ENCODE measurements around the gene TLE3.

DNA sequence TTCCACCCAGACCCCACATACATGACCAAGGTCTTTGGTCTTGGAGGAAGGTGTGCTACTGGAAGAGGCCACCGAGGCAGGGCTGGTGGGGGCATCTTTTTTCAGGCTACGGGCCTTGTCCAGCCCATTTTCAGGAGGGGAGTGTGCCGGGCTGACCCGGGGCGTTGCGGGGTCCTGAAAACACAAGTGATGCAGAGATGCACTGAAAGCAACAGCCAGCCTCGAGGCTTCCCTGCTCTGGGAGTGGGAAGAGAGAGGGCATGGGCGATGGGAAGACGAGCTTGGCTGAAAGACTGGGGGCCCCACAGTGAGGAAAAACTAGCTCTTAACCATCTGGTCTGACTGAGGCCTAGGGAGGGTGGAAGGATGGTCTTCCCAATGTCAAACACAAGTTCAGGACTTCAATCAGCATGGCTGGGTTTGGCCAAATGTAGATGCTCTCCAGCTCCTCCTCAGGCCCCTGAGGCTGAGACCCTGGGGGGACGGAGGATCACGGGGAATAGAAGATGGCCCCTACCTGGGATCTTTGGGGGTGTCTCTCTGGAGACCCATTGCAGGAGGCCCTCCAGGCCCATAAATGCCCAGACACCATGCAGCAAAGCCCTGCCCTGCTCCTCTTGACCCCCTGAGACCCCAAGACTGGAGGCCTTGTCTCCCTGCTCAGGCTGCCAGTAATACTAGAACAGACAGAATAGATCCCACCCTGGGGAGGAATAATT is 38.9 kb downstream of the TLE3 start:
- no peak for TF ChIP-seq POLR2A (IDR thresholded peaks at IDR 0.05)
- TF ChIP-seq, protein P1, sequence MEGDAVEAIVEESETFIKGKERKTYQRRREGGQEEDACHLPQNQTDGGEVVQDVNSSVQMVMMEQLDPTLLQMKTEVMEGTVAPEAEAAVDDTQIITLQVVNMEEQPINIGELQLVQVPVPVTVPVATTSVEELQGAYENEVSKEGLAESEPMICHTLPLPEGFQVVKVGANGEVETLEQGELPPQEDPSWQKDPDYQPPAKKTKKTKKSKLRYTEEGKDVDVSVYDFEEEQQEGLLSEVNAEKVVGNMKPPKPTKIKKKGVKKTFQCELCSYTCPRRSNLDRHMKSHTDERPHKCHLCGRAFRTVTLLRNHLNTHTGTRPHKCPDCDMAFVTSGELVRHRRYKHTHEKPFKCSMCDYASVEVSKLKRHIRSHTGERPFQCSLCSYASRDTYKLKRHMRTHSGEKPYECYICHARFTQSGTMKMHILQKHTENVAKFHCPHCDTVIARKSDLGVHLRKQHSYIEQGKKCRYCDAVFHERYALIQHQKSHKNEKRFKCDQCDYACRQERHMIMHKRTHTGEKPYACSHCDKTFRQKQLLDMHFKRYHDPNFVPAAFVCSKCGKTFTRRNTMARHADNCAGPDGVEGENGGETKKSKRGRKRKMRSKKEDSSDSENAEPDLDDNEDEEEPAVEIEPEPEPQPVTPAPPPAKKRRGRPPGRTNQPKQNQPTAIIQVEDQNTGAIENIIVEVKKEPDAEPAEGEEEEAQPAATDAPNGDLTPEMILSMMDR (IDR thresholded peaks at IDR 0.05): no peak
